K562 (cell line): ENCODE data around the gene UBL3. TPM values are rescaled to one million over a fixed set of nuclear protein-coding genes. Genes with fewer than 3 reads are reported as not detected.

Experiments used
- ELF4 ChIP-seq: fragments of 450-650 bp; formaldehyde crosslinking; IDR thresholded peaks from 2 replicates; pipeline ENCODE4 v1.4.0; 2022; ENCODE audit warnings: missing genetic modification characterization
- EZH2 ChIP-seq: IDR thresholded peaks from 2 replicates; pipeline ENCODE4 v1.6.1; 2012; ENCODE audit warnings: low read depth, mild to moderate bottlenecking, inconsistent platforms, low read length, borderline replicate concordance
- NR2C2 ChIP-seq, 2 experiments: fragments of 200-800 bp in 1 of 2; sonication (Bioruptor generic) in 1 of 2; sonication (generic) in 1 of 2; formaldehyde crosslinking in 1 of 2; IDR thresholded peaks; 2 replicates each; pipeline versions ENCODE4 v1.6.1 to v1.8.0; 2016 to 2022; ENCODE audit warnings: mild to moderate bottlenecking in 1 of 2, missing compliant biosample characterization in 1 of 2, missing genetic modification characterization in 1 of 2, missing genetic modification reagents in 1 of 2
- SMARCB1 ChIP-seq: IDR thresholded peaks from 2 replicates; pipeline ENCODE4 v1.6.1; 2011; ENCODE audit warnings: improper control_type of control experiment, low read depth; ENCODE audit not compliant: insufficient read length
- ZNF232 ChIP-seq: sonication (generic); formaldehyde crosslinking; IDR thresholded peaks from 2 replicates; pipeline ENCODE4 v1.8.0; 2022; ENCODE audit warnings: mild to moderate bottlenecking, missing genetic modification reagents
- ZNF75A ChIP-seq: fragments of 450-650 bp; formaldehyde crosslinking; IDR thresholded peaks from 2 replicates; pipeline ENCODE4 v1.4.0; 2020; ENCODE audit warnings: mild to moderate bottlenecking
- polyA plus RNA-seq, 8 experiments: library from polyadenylated mRNA; depleted of rRNA in 4 of 8; stranded (reverse) in 5 of 8; unstranded in 3 of 8; fragments of >200 nt; fragmentation: Nextera tagmentation in 2 of 8; fragmentation: Illumina TruSeq in 1 of 8; extraction: Ambion mirVana in 2 of 8; extraction: Trizol in 1 of 8; gene quantifications; 2 replicates each; pipeline versions ENCODE4 v1.2.1 to v1.2.3, GENCODE V29; 2011 to 2014; ENCODE audit warnings: inconsistent platforms in 1 of 8, missing spikeins in 1 of 8
- total RNA-seq, 7 experiments: library from RNA; depleted of rRNA in 6 of 7; stranded (reverse); fragments of >200 nt in 6 of 7; fragmentation: Illumina TruSeq in 2 of 7; extraction: Trizol in 2 of 7; gene quantifications; 2 replicates each; pipeline versions ENCODE4 v1.2.1 to v1.2.3, GENCODE V29; 2011 to 2021; ENCODE audit warnings: low replicate concordance in 1 of 7
- TF ChIP-seq, protein P1 (sequence below): fragments of 450-650 bp; formaldehyde crosslinking; IDR thresholded peaks from 2 replicates; pipeline ENCODE4 v1.4.0; 2020; ENCODE audit warnings: mild to moderate bottlenecking, moderate library complexity
- TF ChIP-seq, protein P2 (sequence below): fragments of 250-450 bp; sonication (Bioruptor Pico); IDR thresholded peaks from 2 replicates; pipeline ENCODE4 v1.9.0; 2021; ENCODE audit warnings: mild to moderate bottlenecking, inconsistent platforms
- TF ChIP-seq, protein P3 (sequence below): fragments of 250-450 bp; sonication (Bioruptor Pico); IDR thresholded peaks from 2 replicates; pipeline ENCODE4 v1.5.0; 2022; ENCODE audit warnings: mild to moderate bottlenecking
- TF ChIP-seq, protein P4 (sequence below): fragments of 250-450 bp; sonication (Bioruptor Pico); IDR thresholded peaks from 2 replicates; pipeline ENCODE4 v1.9.0; 2021; ENCODE audit warnings: mild to moderate bottlenecking

UBL3 gene
- total and polyA plus RNA-seq, 9 of the 15 experiments (the other 6 are each of a cell fraction or from before 2014, with no cell fraction given), result 0.64 to 2.4 (median 1.8) TPM

DNA sequence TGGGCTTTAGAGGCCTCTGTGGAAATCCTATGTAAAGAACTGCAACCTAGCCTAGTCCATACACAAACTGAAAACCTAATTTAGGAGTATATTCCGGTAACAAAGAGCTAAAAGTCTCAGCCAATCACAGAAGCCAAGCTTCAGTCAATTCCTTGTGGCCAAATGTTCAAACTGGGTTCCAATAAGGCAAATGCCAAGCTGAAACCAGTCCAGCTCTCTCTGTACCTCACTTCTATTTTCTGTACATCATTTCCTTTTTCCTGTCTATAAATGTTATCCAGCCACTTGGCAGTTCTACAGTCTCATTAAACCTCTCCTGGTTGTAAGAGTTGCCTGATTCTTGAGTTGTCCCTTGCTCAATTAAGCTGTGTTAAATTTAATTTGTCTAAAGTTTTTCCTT is 31.7 kb upstream of the UBL3 start (continued):
- TF ChIP-seq, protein P1, sequence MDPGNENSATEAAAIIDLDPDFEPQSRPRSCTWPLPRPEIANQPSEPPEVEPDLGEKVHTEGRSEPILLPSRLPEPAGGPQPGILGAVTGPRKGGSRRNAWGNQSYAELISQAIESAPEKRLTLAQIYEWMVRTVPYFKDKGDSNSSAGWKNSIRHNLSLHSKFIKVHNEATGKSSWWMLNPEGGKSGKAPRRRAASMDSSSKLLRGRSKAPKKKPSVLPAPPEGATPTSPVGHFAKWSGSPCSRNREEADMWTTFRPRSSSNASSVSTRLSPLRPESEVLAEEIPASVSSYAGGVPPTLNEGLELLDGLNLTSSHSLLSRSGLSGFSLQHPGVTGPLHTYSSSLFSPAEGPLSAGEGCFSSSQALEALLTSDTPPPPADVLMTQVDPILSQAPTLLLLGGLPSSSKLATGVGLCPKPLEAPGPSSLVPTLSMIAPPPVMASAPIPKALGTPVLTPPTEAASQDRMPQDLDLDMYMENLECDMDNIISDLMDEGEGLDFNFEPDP (CRISPR knock-in tag), result no peak
- TF ChIP-seq, protein P2, sequence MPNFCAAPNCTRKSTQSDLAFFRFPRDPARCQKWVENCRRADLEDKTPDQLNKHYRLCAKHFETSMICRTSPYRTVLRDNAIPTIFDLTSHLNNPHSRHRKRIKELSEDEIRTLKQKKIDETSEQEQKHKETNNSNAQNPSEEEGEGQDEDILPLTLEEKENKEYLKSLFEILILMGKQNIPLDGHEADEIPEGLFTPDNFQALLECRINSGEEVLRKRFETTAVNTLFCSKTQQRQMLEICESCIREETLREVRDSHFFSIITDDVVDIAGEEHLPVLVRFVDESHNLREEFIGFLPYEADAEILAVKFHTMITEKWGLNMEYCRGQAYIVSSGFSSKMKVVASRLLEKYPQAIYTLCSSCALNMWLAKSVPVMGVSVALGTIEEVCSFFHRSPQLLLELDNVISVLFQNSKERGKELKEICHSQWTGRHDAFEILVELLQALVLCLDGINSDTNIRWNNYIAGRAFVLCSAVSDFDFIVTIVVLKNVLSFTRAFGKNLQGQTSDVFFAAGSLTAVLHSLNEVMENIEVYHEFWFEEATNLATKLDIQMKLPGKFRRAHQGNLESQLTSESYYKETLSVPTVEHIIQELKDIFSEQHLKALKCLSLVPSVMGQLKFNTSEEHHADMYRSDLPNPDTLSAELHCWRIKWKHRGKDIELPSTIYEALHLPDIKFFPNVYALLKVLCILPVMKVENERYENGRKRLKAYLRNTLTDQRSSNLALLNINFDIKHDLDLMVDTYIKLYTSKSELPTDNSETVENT (CRISPR knock-in tag), result no peak
- TF ChIP-seq ZNF232 (CRISPR knock-in tag) (no peak), ELF4 (CRISPR knock-in tag) (no peak), NR2C2 (CRISPR knock-in tag; IDR thresholded peaks at IDR 0.05) (no peak), NR2C2 (tag; IDR thresholded peaks at IDR 0.05) (no peak), ZNF75A (CRISPR knock-in tag) (no peak), SMARCB1 (no peak), EZH2 (no peak)
- TF ChIP-seq, protein P3, sequence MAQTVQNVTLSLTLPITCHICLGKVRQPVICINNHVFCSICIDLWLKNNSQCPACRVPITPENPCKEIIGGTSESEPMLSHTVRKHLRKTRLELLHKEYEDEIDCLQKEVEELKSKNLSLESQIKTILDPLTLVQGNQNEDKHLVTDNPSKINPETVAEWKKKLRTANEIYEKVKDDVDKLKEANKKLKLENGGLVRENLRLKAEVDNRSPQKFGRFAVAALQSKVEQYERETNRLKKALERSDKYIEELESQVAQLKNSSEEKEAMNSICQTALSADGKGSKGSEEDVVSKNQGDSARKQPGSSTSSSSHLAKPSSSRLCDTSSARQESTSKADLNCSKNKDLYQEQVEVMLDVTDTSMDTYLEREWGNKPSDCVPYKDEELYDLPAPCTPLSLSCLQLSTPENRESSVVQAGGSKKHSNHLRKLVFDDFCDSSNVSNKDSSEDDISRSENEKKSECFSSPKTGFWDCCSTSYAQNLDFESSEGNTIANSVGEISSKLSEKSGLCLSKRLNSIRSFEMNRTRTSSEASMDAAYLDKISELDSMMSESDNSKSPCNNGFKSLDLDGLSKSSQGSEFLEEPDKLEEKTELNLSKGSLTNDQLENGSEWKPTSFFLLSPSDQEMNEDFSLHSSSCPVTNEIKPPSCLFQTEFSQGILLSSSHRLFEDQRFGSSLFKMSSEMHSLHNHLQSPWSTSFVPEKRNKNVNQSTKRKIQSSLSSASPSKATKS, result no peak
- TF ChIP-seq, protein P4, sequence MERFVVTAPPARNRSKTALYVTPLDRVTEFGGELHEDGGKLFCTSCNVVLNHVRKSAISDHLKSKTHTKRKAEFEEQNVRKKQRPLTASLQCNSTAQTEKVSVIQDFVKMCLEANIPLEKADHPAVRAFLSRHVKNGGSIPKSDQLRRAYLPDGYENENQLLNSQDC (CRISPR knock-in tag), result no peak
